NCI-H524 (cell line): Measurements from ENCODE around the gene RPS19BP1.

Experiments used
- DNase-seq, 2 experiments: peaks; one replicate each; lab custom pipeline; 2025; lab: John Stamatoyannopoulos, UW

The RPS19BP1 gene

DNA sequence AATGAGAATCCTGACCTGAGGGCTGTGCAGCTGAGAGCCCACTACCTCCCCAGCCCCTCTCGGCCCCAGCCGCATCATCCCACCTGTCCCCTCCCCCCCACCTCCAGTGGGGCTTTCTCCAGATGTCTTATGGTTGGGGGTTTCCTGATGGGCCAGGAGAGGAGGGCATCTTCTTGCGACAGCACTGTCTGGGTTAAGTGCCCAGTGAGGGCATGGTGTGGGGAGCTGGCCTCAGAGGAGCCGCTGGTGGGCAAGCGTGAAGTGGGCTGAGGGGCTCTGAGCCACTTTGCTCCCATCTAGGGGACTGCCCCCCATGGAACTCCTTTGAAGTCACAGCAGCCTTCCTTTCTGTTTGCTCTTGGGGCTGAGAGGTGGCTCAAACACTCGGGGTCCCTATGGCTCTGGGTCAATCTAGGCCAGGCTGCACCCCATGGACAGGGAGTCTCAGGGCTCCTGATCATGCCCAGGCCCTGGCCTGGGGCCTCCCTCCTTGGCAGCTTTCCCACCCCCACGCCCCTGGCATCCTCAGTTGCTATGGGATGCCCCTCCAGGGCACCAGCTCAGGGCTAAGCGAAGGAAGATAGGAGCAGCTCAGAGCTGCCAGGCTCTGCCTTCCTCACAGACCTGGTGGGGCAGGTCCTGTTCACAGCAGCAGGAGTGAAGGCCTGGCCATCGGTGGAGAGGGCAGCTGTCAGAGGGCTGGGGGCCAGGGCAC, 41.4 kb downstream of the RPS19BP1 start:
- DNase-seq = no peak

- DNase-seq = peak; percentile 84 to 89
Observed at GRCh38 chr22:39490135-39490798, 42.3 kb downstream of the RPS19BP1 start.

- no peak for DNase-seq
Observed at GRCh38 chr22:39489094-39490068, 43.2 kb downstream of the RPS19BP1 start.

DNA sequence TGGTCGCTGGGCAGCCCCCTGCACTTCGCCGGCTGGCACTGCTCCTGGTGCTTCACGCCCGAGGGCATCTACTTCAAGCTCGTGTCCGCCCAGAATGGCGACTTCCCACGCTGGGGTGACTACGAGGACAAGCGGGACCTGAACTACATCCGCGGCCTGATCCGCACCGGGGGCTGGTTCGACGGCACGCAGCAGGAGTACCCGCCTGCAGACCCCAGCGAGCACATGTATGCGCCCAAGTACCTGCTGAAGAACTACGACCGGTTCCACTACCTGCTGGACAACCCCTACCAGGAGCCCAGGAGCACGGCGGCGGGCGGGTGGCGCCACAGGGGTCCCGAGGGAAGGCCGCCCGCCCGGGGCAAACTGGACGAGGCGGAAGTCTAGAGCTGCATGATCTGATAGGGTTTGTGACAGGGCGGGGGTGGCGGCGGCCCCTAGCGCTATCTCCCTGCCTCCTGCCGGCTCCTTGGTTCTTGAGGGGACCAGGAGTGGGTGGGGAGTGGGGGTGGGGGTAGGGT, 43.9 kb downstream of the RPS19BP1 start:
- DNase-seq = no peak

- DNase-seq = no peak
Observed at GRCh38 chr22:39487826-39488520, 44.6 kb downstream of the RPS19BP1 start.

DNA sequence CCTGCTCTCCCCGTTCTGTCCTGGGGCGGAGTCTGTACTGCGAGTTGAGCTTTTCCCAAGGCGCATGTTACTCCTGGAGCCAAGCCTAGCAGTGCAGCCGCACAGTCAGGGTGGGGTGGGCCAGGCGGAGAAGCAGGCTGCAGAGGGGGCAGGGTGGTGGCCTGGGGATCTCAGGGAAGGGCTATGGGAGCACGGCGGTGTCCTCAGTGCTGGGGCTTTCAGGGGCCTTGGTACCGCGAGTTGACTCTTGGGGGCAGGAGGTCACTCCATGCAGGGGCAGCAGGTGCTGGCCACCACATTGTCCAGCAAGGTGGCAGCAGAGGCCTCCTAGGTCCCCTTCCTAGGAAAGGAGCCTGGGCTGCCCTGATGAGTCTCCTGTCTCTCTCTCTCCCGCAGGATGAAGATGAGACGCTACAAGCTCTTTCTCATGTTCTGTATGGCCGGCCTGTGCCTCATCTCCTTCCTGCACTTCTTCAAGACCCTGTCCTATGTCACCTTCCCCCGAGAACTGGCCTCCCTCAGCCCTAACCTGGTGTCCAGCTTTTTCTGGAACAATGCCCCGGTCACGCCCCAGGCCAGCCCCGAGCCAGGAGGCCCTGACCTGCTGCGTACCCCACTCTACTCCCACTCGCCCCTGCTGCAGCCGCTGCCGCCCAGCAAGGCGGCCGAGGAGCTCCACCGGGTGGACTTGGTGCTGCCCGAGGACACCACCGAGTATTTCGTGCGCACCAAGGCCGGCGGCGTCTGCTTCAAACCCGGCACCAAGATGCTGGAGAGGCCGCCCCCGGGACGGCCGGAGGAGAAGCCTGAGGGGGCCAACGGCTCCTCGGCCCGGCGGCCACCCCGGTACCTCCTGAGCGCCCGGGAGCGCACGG, 45.4 kb downstream of the RPS19BP1 start:
- DNase-seq = no peak

DNA sequence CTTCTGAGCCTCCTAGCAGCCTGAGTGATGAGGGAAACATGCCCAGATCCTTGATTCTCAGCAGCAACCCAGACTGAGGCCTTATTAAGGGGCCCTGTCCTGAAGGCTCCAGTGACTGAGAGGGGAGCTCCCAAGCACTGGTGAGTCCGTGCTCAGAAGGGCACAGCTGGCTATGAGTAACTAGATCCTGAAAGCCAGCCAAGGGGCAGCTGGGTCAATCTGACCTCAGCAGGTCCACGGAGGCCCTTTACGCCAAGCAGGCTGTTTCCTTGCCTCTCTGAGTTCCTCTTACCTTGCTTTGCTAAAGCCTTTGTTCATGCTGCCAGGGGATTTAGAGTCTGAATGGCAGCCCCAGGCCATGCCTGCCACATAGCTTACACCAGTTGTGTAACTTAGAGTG, 49.8 kb downstream of the RPS19BP1 start:
- DNase-seq = no peak

DNA sequence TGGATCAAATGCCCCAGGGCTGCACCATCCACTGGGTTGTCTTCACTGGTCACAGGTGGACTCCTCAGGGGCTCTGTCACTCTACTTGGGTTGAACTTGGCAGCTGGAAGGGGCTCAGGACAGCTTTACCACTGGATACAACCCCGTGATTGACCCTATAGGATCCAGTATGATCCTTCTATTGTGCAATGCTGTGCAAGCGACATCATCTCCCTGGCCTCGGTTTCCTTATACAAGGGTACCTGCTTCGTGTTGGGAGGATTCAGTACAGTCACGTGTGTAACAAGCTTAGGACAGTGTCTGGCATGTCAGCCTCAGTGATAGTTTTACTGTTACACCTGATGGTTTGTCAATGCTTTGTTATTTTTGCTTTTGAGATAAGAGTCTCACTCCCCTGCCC, 51.0 kb downstream of the RPS19BP1 start:
- DNase-seq = no peak

DNA sequence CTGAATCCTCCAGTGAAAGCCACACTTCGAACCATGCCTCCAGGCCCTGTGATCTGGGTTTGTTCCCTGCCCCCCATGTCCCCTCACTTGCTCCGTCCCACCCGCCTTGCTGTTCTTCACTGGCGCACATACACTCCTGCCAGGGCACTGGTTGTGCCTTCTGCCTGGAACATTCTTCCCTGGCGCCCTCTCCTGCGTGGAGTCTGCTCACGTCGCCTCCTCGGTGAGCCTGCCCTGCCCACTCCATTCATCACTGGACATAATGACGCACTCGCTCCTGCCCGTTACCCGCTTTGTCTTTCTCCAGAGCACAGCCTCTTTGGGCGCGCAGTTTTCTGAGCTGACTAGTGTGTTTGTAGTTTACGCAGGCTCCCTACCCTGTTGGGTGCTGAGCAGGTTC, 51.5 kb downstream of the RPS19BP1 start:
- no peak for DNase-seq

- DNase-seq = no peak
Observed at GRCh38 chr22:39480557-39480956, 52.0 kb downstream of the RPS19BP1 start.

DNA sequence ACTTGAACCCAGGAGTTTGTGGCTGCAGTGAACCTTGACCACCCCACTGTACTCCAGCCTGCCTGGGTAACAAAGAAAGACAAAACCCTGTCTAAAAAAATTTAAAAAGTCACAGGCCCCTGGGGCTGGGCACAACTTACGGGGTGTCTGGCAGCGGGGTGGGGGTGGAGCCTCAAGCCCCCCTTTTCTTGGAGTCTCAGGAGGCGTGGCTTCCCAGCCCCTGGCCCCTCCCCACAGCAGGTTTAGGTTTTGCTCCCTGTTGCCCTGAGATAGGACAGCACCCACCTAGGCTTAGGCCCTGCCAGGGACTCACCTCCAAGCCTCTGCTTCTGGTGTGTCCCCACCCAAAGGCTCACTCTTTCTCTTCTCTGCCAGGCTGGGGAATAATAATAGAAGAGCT, 53.3 kb downstream of the RPS19BP1 start:
- DNase-seq = no peak
